NCI-H748 treated with DMSO at 0.1 percent for 48 hours (cell line): ENCODE data around the gene MORN1.
A peak's percentile ranks its signal among the peaks of the same experiment; 100 is the strongest.
"Not testable (repeated sequence)": the region's sequence is repeated elsewhere in the genome, so short reads cannot be mapped to it uniquely, and the experiment has no call there.

Experiments used
- DNase-seq: peaks from one replicate; lab custom pipeline; 2025; lab: John Stamatoyannopoulos, UW

Gene MORN1

DNA sequence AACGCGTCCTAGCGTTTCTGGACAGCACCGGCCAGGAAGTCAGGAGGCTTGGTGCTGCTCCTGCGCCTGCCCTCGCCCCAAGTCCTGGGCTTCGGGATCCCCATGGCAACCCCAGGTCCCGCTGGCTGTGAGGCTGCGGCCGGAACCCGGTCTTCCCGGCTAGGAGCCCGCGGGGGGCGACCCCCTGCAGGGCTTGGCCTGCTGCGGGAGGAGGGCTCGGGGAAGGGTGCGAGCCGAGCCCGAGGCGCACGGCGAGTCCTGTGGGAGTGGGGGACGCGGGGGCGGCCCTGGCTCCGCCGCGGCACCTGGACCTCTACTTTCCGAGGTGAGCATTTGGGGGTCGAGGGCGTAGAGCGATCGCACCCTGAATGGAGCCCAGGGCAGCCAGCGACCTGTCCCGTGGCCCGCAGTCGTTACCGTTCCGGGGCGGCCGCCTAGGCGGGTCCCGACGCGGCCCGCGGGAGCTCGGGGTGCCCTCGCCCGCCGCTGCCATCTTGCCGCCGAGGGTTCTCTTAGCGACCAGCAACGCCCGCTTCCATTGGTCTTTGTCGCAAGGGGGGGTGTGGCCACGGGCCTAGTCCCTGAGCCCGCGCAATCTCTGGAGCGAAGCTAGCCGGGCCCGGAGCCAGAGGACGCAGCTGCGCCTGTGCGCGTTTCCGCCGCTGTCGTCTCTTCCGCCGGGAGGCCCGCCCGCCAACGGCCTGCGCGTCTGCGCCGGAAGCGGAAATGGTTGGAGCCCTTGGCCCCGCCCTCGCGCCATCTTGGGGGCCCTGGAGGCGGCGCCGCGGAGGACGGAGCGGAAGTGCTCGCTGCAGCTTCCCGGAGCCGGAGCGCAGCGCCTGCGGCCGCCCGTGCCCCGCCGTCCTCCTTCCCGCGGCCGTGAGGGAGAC is at the start of gene MORN1, which contains the start of gene RER1:
TSS of gene MORN1 (minus strand) at position 514 of the 890 bp plus-strand sequence. CDS start at position 493, 21 bp downstream.
TSS of gene RER1 (plus strand) at position 801 of the 890 bp plus-strand sequence. CDS start 3,950 bp downstream, outside the sequence.
- peak; percentile 80 for DNase-seq

DNA sequence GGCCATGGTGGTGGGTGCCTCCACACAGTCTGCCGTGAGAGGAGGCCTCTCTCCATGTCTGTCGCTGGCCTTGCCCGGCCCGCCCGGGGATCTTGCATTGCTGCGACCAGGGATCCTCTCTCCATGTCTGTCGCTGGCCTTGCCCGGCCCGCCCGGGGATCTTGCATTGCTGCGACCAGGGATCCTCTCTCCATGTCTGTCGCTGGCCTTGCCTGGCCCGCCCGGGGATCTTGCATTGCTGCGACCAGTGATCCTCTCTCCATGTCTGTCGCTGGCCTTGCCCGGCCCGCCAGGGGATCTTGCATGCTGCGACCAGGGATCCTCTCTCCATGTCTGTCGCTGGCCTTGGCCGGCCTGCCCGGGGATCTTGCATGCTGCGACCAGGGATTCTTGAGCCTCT is 49.0 kb upstream of the MORN1 start:
- not testable (repeated sequence) for DNase-seq

DNA sequence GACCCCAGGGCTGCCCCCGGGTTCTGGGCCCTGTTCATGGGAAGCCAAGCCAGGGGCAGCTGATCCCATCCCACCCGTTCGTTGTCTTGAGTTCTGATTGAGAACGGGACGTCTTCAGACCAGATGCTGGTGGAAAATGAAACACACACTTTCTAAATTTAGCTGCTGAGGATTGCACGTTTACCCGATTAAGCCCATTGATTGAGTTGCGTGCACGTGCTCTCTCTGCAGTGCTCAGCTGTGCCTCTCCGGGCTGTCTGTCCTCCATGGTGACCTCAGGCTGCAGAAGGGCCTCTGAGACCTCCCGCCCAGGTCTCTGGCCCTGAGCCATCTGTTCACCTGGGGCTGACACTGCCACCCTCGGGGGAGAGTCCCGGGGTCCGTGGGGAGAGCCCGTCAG is 48.0 kb upstream of the MORN1 start:
- no peak for DNase-seq

DNA sequence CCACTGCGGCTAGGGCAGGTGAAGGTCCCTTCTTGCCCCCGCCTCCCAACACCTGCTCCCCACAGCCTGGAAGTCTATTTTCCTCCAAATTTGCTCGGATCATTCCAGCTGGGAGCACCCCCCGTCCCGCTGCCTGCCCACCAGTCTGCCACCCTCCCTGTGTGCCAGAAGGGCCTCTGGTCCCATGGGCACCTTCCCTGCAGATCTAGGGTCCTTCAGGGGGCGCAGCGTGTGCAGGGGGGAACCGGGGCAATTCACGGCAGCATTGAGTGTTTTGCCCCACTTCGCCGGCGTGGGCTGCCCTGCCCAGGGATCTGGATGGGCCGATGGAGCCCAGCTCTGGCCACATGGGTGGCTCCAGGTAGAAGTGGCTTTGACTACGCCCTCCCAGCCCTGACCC is 47.3 kb upstream of the MORN1 start:
- DNase-seq, result no peak

DNA sequence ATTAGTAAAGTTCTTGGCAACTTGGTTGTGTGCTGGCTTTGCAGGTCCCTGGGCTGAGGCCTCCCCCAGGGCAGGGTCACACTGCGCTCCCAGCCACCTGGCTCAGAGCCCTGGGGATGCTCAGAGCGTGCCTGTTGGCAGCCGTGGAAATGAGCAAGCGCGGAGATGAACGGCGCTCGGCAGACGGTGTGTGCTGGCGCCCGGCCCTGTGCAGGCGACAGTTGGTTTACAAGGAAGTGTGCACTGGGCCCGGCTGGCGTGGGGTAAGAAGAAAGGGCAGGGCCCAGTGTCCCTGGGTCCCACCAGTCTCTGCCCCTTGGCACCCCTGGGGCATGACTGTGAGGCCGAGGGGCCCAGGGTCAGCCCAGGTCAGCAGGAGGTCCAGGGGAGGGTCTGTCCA is 46.7 kb upstream of the MORN1 start:
- no peak for DNase-seq

DNA sequence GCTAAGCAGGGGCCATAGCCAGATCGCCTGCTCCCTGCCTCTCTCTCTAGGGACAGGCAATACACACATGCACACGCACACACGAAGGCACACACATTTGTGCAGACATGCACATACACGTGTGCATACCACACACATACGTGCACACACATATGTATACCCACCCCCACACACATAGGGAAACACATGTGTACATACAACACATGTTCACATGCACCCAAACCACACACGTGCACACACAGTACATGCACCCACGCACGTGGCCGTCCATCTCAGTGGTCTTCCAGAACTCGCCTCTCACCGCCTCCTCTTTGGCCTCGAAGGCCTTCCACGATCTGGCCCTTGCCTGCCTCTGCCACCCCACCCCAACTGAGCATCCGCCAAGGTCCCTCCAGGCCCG is 46.3 kb upstream of the MORN1 start:
- no peak for DNase-seq

DNA sequence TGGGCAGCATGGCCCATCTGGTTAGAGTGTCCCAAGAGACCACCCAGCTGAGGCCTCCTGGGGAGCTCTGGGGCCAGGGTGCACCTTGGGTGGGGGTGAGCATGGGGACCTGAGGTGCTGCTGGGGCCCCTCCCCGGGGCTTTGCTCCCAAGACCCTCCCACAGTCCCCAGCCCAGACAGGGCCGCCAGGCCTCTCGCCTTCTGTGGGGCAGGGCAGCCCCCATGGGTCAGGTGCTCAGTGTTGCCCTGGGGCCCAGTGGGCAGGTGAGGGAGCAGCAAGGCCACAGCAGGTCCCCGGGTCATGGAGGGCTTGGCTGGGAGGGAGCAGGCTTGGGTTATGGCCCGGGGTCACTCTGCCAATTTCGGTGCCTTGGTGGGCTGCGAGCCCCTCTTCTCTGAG is 45.5 kb upstream of the MORN1 start:
- no peak for DNase-seq

DNA sequence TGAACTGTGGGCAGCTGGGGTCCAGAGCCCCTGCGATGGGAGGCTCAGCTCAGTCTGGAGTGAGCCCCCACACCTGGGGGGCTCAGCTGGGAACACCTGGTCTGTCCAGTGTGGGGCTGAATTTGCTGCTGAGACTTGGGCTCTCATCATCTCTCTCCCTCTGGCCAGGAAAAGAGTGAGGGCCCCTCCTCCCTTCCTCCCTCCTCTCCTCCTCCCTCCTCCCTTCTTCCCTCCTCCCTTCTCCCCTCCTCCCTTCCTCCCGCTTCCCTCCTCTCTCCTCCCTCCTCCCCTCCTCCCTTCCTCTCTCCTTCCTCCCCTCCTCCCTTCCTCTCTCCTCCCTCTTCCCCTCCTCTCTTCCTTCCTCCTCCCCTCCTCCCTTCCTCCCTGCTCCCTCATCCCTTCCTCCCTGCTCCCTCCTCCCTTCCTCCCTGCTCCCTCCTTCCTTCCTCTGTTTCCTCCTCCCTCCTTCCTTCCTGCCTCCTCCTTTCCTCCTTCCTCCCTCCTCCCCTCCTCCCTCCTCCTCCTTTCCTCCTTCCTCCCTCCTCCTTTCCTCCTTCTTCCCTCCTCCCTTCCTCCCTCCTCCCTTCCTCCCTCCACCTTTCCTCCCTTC is 44.5 kb upstream of the MORN1 start:
- no peak for DNase-seq

DNA sequence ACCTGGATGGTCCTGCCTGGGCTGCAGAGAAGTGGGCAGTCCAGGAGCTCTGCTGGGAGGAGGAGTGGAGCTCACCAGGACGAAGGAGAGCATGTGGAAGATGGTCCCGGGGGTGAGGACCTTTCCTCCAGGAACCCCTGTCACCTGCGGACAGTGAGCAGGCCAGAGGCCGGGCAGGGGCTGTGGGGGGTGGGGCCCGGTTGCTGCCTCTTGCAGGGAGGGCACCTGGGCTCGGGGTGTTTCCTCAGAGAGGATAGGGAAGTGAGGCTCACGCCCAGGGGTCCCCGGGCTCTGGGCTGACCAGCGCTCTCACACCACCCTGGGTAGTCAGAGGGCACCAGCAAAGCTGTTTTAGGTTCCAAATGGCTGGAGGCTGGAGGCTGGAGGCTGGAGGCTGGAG is 43.7 kb upstream of the MORN1 start:
- no peak for DNase-seq

DNA sequence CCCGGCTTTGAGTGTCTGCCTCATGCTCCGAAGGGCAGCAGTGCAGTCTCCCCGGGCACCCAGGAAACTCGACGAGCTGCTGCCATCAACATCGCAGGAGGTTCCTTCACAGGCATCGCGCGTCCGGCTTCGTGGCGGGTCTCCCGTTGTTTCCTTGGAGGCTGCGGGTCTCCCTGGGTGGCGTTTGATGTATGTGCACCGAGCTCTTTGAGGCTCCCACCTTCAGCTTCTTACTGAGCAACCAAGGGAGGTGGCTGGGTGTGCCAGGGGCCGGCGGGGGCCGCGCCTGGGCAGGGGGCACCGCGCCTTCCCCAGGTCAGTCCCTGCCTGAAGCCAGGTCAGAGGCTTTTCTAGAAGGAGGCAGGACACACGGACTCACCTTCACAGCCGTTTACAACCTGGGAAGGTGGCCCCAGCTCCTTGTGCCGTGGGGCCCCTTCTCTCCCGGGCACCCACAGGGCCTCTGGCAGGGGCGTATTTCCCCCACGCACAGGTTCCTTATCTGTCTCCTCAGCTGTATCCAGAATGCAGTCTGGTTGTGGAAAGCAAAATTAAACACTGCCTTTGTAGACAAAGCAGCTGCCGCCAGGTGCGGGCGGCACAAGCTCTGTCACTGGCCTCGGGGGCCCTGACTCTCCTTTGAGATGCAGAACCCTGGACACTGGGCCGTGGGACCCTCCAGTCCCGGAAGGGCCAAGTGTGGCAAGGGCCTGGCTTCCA is 42.7 kb upstream of the MORN1 start:
- DNase-seq, result no peak

DNA sequence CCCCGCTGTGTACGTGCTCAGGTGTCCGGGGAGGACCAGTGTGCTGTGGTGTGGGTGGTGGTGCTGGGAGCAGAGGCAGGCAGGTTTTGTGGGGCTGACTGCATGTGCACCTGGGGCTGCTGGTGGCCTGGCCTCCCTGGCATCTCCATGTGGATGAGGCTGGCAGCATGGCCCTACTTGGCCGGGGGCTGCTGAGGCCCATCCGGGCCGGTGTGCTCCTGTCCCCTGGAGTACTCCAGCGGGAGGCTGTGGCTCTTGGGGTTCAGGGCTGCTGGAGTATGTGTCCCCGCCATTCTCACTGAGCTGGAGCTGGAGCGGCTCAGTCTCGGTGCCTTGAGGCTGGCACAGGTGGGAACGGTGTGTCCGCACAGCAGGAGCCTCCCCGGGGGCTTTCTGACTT is 41.8 kb upstream of the MORN1 start:
- no peak for DNase-seq

DNA sequence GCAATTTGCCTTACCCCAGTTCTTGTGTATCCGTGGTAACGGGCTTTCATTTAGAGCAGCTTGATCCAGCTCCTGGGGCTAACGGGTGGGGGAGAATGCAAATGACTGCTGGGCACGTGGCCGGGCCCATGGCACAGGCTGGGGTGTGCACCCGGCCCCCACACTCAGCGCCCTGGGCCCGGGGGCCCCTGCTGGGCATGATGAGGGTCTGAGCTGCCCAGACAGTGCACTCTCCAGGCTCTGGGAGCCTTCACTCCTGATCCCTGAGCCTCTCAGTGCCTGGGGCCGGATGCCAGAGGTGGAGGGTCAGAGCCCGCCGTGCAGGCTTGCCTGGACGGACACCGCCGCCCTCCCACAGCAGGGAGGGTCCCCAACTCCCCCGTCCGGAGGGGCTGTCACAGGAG is 41.1 kb upstream of the MORN1 start:
- no peak for DNase-seq

DNA sequence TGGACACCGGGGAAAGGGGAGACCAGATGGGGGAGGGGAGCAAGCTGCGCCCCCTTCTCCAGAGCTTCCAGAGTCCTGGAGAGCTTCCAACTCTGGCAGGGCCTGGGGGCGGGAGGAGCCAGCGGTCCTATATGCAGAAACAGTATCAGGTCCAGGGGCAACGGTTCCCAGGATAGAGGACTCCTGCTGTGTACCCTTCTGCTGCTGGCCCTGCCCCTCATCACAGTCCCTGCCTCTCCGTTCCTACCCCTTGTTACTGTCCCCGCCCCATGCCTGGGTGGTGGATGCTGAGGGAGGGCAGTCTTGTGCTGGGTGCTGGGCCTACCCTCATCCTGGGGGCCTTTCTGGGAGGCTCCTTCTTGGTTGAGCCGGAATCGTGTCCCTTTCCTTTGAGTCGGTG is 40.2 kb upstream of the MORN1 start:
- DNase-seq, result no peak

DNA sequence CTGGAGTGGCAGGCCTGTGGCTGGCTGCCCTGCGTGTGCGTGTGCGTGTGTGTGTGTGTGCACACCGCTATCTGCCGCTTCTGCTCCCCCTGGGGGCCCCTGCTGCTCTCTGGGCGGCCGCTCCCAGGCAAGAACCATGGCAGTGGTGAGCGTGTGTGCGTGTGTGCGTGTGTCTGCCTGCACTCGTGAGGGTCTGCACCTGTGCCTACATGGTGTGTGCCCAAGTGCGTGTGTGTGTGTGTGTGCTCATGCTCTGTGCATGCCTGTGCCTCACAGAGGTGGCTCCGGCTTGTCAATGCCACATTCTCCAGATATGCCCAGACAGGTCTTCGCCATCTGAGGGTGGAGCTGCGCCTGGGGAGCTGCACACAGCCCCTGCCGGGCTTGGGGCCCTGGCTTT is 39.7 kb upstream of the MORN1 start:
- no peak for DNase-seq

DNA sequence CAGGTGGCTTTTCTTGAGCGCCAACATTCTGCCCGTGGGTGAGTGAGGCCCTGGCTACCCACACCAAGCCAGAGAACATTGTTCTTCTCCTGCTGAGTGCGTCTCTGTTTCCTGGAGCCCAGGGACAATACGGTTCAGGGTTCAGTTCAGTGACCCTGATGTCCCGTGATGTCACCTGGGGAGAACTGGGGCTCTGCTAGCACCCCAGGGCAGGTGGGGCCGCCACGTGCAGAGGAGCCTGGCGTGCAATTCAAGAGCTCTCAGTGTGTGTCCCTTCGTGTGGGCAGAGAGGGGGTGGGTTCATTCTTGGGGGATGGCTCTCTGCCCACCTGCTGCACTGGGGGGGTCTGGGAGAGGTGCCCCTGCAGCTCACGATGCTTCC is 39.2 kb upstream of the MORN1 start:
- DNase-seq, result no peak

DNA sequence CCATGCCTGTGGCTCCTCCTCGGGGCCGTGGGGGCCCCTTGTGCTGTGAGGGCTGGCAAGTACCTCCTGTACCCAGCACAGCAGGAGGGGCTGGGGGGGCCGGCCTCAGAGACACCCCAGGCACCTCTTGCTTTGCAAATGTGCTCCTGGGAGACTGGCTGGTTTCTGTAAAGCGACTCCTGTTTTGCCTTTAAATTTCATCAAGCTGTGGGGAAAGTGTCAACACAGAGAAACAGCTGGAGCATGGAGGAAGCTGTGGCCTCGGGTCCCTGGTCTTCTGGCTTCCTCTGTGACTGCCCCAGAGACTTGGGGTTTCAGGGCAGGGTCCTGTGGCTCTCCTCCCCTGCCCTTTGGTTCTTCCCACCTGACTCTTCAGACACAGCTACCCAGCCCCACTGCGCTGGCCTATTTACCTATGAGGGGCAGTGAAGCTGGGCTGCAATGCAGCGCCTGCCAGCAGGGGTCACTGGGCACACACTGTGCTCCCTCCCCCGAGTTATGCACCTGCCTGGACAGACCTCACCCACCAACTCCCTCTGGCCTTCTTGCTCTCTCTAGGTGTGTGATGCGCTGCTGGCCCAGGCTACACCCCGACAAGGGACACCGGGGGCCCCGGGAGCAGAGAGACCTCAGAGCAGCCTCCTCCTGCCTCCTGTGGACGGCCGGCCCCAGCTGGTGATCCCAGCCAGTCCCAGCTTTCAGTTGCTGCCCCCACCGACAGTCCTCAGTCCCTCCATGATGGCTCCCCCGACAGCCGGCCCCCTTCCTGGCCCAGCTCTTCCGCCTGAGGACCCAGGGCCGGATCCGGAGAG is 38.6 kb upstream of the MORN1 start:
- DNase-seq, result no peak

DNA sequence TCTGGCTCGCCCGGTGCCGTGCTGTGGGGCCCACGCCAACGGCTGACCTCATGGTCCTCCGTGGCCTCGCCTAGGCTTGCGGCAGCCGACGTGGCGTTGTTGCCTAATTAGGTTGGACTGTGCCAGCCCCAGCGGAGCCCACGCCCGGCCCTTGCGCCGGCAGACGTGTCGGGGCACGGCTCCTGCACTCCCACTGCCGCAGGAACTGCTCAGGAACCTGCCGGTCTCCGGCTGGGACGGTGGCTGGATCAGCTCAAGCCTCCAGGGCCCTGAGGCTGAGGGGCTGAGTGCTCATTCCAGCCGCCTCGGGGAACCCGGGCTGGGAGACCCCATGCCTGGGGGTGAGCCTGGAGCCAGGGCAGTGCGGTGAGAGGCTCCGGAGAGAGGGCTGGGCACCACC is 37.1 kb upstream of the MORN1 start:
- DNase-seq, result no peak

DNA sequence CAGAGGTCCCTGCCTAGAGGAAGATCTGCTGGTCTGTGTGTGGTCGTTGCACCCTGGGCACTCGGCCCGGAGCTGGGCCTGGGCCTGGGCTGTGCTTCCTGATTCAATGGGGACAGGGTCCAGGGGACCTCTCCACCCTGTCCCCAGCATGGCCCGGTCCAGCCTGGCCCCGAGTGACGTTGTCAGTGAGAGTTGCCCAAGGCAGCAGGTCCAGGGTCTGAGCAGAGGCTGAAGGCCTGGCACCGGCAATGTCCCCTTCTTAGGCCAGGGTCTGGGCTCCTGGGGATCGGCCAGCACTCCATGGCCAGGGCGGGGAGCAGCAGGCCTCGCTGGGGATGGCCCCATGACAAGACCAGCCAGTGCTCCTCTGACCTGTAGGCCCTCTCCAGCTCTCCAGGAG is 36.6 kb upstream of the MORN1 start:
- DNase-seq, result no peak

DNA sequence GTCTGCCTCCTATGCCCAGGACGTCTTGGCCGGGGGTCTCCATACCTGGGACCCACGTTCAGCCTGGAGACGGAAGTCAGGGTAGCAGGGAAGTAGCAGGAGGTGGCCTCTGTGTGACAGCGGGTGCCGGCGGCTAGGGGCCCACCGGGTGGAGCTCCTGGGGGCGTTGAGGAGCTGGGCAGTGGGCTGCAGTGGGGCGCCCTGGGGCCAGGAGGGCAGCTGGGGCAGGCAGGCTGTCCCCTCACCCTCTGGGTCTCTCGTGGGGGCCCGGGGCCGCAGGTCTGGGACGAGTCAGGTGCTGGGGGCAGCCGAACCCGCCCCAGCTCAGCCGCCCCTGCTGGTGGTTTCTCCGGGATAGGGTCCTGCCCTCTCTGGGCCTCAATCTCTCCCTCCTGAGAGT is 35.7 kb upstream of the MORN1 start:
- no peak for DNase-seq

DNA sequence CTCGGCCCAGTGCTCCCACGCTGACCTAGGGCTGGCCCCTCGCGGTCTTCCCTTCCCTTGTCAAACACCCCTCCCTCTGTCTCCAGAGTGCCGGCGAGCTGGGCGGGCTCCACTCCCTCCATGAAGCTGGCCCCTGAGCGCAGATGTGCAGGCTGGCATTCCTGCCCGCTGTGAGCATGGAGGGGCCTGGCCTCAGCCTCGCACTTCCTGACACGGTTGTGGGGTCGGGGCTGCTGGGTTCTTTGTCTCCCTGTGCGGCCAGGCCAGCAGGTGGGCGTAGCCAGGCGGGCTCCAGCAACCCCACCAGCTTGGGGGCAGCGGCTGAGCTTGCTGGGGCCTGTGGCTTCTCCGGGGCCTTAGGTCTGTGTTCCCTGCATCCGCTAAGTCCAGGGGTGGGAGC is 35.2 kb upstream of the MORN1 start:
- no peak for DNase-seq

DNA sequence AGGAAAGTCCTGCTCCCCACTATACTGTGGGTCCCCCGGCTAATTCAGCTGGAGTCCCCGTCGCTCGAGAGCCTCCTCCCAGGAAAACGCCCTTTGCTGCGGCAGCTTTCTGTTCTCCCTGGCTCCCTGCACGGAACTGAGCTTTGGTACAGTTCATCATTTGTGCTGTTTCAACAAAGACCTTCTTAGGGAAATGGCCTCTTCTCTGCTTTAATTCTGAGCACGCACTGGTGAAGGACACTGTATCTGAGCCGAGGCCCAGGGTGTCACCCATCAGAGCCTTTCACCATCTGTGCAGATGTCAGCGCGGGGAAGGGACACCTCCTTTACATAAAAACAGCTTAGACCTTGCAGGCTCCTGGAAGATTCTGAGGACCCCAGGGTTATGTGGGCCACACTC is 34.5 kb upstream of the MORN1 start:
- no peak for DNase-seq

DNA sequence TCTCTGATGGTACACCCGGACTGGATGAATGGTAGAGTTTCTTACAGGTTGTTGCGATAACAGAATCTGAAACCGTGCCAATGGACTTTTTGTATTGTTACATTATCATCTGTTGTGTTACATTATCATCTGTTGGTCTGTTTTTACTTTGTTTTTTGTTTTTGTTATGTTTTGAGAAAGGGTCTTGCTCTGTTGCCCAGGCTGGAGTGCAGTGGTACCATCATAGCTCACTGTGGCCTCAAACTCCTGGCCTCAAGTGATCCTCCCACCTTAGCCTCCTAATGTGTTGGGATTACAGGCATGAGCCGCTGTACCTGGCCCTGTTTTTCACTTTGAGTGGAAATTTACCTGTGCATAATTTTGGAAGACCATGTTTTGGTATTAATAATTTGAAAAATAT is 31.2 kb upstream of the MORN1 start:
- no peak for DNase-seq
